A549 (cell line): ENCODE data around the gene N4BP2. TPM values are rescaled to one million over a fixed set of nuclear protein-coding genes. Genes with fewer than 3 reads are reported as not detected.

ENCODE experiments used
- ATAC-seq, 2 experiments: fragments of 200-7000 bp in 1 of 2; fragments of >200 bp in 1 of 2; cut with Nextera tagmentation in 1 of 2; cut with Tn5 transposase in 1 of 2; 3 replicates each; pipeline versions ENCODE4 v1.8.0 to v1.9.1; 2018 to 2020; ENCODE audit warnings: mild to moderate bottlenecking in 1 of 2, moderate library complexity in 1 of 2
- CTCF ChIA-PET: fragments of 300-600 bp; sonication (Branson Sonifier 250); formaldehyde crosslinking; extraction: SDS; loops from one replicate; lab custom pipeline; 2021; ENCODE audit warnings: antibody characterized with exemption, inconsistent platforms; lab: Yijun Ruan, JAX
- POLR2A ChIA-PET: fragments of 350-600 bp; formaldehyde crosslinking; extraction: SDS; loops from one replicate; lab custom pipeline; 2021; ENCODE audit warnings: antibody characterized with exemption, inconsistent platforms; lab: Yijun Ruan, JAX
- DNase-seq, 2 experiments: peaks; one replicate each; pipeline versions ENCODE4 v3.0.0 to v3.0.0-alpha.2; 2011 to 2016; ENCODE audit warnings: low read depth in 1 of 2, low spot score in 1 of 2
- FAIRE-seq: peaks from 2 replicates; lab custom pipeline; 2011; peaks lifted over from hg19 to GRCh38; lab: Jason Lieb, UNC
- H3K27ac ChIP-seq, 2 experiments: fragments of >200 bp; sonication (Bioruptor Twin); formaldehyde crosslinking; 3 replicates each; pipeline ENCODE4 v1.5.1; 2016 to 2017
- H3K4me1 ChIP-seq: fragments of >200 bp; sonication (Bioruptor Twin); formaldehyde crosslinking; 3 replicates; pipeline ENCODE4 v1.6.1; 2016
- H3K4me2 ChIP-seq: fragments of >200 bp; sonication (Bioruptor Twin); formaldehyde crosslinking; 3 replicates; pipeline ENCODE4 v1.6.1; 2016
- H3K4me3 ChIP-seq: fragments of >200 bp; sonication (Bioruptor Twin); formaldehyde crosslinking; 3 replicates; pipeline ENCODE4 v1.5.1; 2016
- H3K9me3 ChIP-seq: fragments of >200 bp; sonication (Bioruptor Twin); formaldehyde crosslinking; 3 replicates; pipeline ENCODE4 v1.6.1; 2016
- CBX2 ChIP-seq: fragments of 200-600 bp; sonication (generic); IDR thresholded peaks from 2 replicates; pipeline ENCODE4 v1.6.1; 2016; ENCODE audit warnings: low read depth, mild to moderate bottlenecking, borderline replicate concordance
- EHF ChIP-seq: fragments of 250-450 bp; sonication (Bioruptor Pico); IDR thresholded peaks from 2 replicates; pipeline ENCODE4 v1.5.0; 2020; ENCODE audit warnings: mild to moderate bottlenecking
- EHMT2 ChIP-seq: fragments of 200-600 bp; sonication (generic); IDR thresholded peaks from 2 replicates; pipeline ENCODE4 v1.6.1; 2016; ENCODE audit warnings: antibody characterized with exemption, low read depth, mild to moderate bottlenecking, moderate library complexity
- EP300 ChIP-seq, 2 experiments: fragments of >200 bp; sonication (Bioruptor Twin); formaldehyde crosslinking; IDR thresholded peaks; 2 replicates in 1 of 2; 3 replicates in 1 of 2; pipeline ENCODE4 v1.6.1; 2016 to 2017
- FOXS1 ChIP-seq: fragments of 250-450 bp; sonication (Bioruptor Pico); IDR thresholded peaks from 2 replicates; pipeline ENCODE4 v1.5.0; 2020; ENCODE audit warnings: mild to moderate bottlenecking, moderate library complexity
- GATA3 ChIP-seq: IDR thresholded peaks from 2 replicates; pipeline ENCODE4 v1.6.1; 2012; ENCODE audit warnings: borderline replicate concordance
- HDAC2 ChIP-seq: fragments of 200-600 bp; sonication (generic); IDR thresholded peaks from 2 replicates; pipeline ENCODE4 v1.6.1; 2016
- HEYL ChIP-seq: fragments of 250-450 bp; sonication (Bioruptor Pico); IDR thresholded peaks from 2 replicates; pipeline ENCODE4 v1.8.0; 2021; ENCODE audit warnings: mild to moderate bottlenecking, moderate library complexity
- HOXB13 ChIP-seq: fragments of 250-450 bp; sonication (Bioruptor Pico); IDR thresholded peaks from 2 replicates; pipeline ENCODE4 v1.5.0; 2020; ENCODE audit warnings: low read depth, mild to moderate bottlenecking, moderate library complexity
- KDM1A ChIP-seq: fragments of 200-600 bp; sonication (generic); IDR thresholded peaks from 2 replicates; pipeline ENCODE4 v1.6.1; 2016; ENCODE audit warnings: low read depth, mild to moderate bottlenecking
- MAFK ChIP-seq: fragments of 450-650 bp; IDR thresholded peaks from 2 replicates; pipeline ENCODE4 v1.6.1; 2014; ENCODE audit not compliant: partially characterized antibody
- MAZ ChIP-seq: fragments of 150-350 bp; IDR thresholded peaks from 2 replicates; pipeline ENCODE4 v1.6.1; 2014; ENCODE audit warnings: antibody characterized with exemption, low read depth, low read length, borderline replicate concordance
- NR3C1 ChIP-seq: fragments of >200 bp; sonication (Bioruptor Twin); formaldehyde crosslinking; IDR thresholded peaks from 3 replicates; pipeline ENCODE4 v1.6.1; 2017
- RARB ChIP-seq: fragments of 250-450 bp; sonication (Bioruptor Pico); IDR thresholded peaks from 2 replicates; pipeline ENCODE4 v1.8.0; 2021; ENCODE audit warnings: mild to moderate bottlenecking, moderate library complexity
- RCOR1 ChIP-seq: fragments of 150-350 bp; IDR thresholded peaks from 2 replicates; pipeline ENCODE4 v1.6.1; 2014; ENCODE audit warnings: antibody characterized with exemption, low read length, low read depth
- RFX5 ChIP-seq: fragments of 450-650 bp; IDR thresholded peaks from 2 replicates; pipeline ENCODE4 v1.7.1; 2014; ENCODE audit warnings: antibody characterized with exemption, mild to moderate bottlenecking, moderate library complexity
- SMC3 ChIP-seq: fragments of >200 bp; sonication (Bioruptor Twin); formaldehyde crosslinking; IDR thresholded peaks from 3 replicates; pipeline ENCODE4 v1.6.1; 2018; ENCODE audit warnings: inconsistent platforms
- TFCP2L1 ChIP-seq: fragments of 250-450 bp; sonication (Bioruptor Pico); IDR thresholded peaks from 2 replicates; pipeline ENCODE4 v1.5.0; 2021; ENCODE audit warnings: mild to moderate bottlenecking
- ZFP36 ChIP-seq: fragments of 450-650 bp; IDR thresholded peaks from 2 replicates; pipeline ENCODE4 v1.6.1; 2014; ENCODE audit warnings: borderline replicate concordance; ENCODE audit not compliant: partially characterized antibody
- ZNF302 ChIP-seq: fragments of 250-450 bp; sonication (Bioruptor Pico); IDR thresholded peaks from 2 replicates; pipeline ENCODE4 v1.9.0; 2021; ENCODE audit warnings: inconsistent platforms, mild to moderate bottlenecking, moderate library complexity
- ZSCAN20 ChIP-seq: fragments of 250-450 bp; sonication (Bioruptor Pico); IDR thresholded peaks from 2 replicates; pipeline ENCODE4 v1.8.0; 2022; ENCODE audit warnings: mild to moderate bottlenecking, moderate library complexity
- WGBS: methylation state at CpG from one replicate; pipeline ENCODE4 v1.1.6; 2017; ENCODE audit errors: missing lambda C conversion rate; 5-methylcytosine and 5-hydroxymethylcytosine counted together
- polyA plus RNA-seq, 4 experiments: library from polyadenylated mRNA; depleted of rRNA in 3 of 4; stranded (reverse); fragments of >200 nt; fragmentation: RNase III in 1 of 4; extraction: RNeasy Plus Mini Kit Qiagen cat#74134 plus additional on column Dnase treatment in 1 of 4; gene quantifications; 2 replicates in 3 of 4; 3 replicates in 1 of 4; pipeline ENCODE4 v1.2.3, GENCODE V29; 2011 to 2017
- TF ChIP-seq, protein P1 (sequence below): fragments of 250-450 bp; sonication (Bioruptor Pico); IDR thresholded peaks from 2 replicates; pipeline ENCODE4 v1.5.0; 2020; ENCODE audit warnings: low read depth, mild to moderate bottlenecking, moderate library complexity
- TF ChIP-seq, protein P2 (sequence below): fragments of >200 bp; sonication (Bioruptor Twin); formaldehyde crosslinking; IDR thresholded peaks from 3 replicates; pipeline ENCODE4 v1.6.1; 2016
- TF ChIP-seq, protein P3 (sequence below): fragments of 250-450 bp; sonication (Bioruptor Pico); IDR thresholded peaks from 2 replicates; pipeline ENCODE4 v1.5.0; 2021; ENCODE audit warnings: mild to moderate bottlenecking, moderate library complexity, borderline replicate concordance
- TF ChIP-seq, protein P4 (sequence below): fragments of >200 bp; sonication (Bioruptor Twin); formaldehyde crosslinking; IDR thresholded peaks from 2 replicates; pipeline ENCODE4 v1.6.1; 2016
- TF ChIP-seq, protein P5 (sequence below): IDR thresholded peaks from 2 replicates; pipeline ENCODE4 v1.6.1; 2012; ENCODE audit warnings: low read depth, borderline replicate concordance

The N4BP2 gene
- polyA plus RNA-seq, 2 of the 4 experiments (the other 2 are of a cell fraction), result 2.7 to 10.4 TPM

DNA sequence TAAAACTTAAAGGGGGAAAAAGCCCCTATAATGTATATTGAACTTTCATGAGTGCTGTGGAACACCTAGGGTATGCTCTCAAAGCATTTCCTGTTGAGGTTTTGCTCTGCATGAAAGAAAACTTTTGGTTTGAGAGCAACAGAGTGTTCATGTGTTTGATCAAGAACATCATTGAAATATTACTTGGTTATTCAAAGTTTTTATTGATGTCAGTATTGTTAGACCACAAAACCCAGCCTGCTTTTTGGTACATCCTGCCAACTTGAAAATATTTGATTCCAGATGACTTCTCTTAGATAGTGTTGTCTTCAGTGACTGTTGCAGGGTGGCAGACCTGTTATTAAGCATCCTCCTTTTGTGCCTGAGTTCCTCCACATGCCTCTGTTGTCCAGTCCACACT lies 68.0 kb downstream of the N4BP2 start (continued):
- no peak for TF ChIP-seq GATA3
- no peak for TF ChIP-seq EP300 (IDR thresholded peaks at IDR 0.05)
- TF ChIP-seq, protein P1, sequence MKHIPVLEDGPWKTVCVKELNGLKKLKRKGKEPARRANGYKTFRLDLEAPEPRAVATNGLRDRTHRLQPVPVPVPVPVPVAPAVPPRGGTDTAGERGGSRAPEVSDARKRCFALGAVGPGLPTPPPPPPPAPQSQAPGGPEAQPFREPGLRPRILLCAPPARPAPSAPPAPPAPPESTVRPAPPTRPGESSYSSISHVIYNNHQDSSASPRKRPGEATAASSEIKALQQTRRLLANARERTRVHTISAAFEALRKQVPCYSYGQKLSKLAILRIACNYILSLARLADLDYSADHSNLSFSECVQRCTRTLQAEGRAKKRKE (CRISPR knock-in tag), result no peak
- TF ChIP-seq, protein P2, sequence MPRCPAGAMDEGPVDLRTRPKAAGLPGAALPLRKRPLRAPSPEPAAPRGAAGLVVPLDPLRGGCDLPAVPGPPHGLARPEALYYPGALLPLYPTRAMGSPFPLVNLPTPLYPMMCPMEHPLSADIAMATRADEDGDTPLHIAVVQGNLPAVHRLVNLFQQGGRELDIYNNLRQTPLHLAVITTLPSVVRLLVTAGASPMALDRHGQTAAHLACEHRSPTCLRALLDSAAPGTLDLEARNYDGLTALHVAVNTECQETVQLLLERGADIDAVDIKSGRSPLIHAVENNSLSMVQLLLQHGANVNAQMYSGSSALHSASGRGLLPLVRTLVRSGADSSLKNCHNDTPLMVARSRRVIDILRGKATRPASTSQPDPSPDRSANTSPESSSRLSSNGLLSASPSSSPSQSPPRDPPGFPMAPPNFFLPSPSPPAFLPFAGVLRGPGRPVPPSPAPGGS, result no peak
- no peak for TF ChIP-seq MAZ

DNA sequence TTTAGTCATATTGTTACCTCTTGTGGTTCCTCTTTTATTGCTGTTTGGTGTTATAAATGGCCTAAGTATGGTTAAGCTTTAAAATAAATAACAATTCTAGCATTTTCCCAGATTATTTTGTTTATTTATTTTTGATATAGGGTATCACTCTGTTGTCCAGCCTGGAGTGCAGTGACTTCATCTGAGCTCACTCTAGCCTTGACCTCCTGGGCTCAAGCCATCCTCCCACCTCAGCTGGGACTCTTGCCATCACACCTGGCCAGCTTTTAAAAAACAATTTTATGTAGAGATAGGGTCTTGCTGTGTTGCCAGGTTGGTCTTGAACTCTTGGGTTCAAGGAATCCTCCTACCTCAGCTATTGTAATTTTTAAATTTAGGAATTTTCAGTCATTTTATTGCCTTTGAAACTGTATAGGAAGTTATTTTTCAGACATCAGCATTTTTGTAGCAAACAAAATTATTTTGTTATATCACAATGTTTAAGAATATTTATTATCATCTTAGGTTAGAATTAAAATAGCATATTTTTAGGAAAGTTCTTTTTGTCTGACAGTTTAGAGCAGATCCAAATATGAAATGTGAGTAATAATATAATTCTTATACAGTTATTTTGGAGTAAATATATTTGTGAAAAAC lies 73.9 kb downstream of the N4BP2 start:
- H3K4me3 ChIP-seq, result no peak overlapping the region
- no peak for DNase-seq
- H3K4me2 ChIP-seq, result no peak overlapping the region
- POLR2A ChIA-PET, result no interaction called here
- ATAC-seq, result no peak
- no peak overlapping the region for H3K27ac ChIP-seq
- TF ChIP-seq, protein P3, sequence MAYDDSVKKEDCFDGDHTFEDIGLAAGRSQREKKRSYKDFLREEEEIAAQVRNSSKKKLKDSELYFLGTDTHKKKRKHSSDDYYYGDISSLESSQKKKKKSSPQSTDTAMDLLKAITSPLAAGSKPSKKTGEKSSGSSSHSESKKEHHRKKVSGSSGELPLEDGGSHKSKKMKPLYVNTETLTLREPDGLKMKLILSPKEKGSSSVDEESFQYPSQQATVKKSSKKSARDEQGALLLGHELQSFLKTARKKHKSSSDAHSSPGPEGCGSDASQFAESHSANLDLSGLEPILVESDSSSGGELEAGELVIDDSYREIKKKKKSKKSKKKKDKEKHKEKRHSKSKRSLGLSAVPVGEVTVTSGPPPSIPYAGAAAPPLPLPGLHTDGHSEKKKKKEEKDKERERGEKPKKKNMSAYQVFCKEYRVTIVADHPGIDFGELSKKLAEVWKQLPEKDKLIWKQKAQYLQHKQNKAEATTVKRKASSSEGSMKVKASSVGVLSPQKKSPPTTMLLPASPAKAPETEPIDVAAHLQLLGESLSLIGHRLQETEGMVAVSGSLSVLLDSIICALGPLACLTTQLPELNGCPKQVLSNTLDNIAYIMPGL, result no peak
- peak; percentile 31 for TF ChIP-seq MAFK
- TF ChIP-seq TFCP2L1 (CRISPR knock-in tag), result no peak
- TF ChIP-seq, protein P4, sequence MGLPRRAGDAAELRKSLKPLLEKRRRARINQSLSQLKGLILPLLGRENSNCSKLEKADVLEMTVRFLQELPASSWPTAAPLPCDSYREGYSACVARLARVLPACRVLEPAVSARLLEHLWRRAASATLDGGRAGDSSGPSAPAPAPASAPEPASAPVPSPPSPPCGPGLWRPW, result no peak
- no peak for TF ChIP-seq RARB (CRISPR knock-in tag)
- TF ChIP-seq, all 56 proteins: peak for 1
- no peaks in the 10 kb centered on the region for H3K9me3 ChIP-seq
- no peak for FAIRE-seq
- H3K4me1 ChIP-seq, result no peaks in the 10 kb centered on the region
- CTCF ChIA-PET, result interaction anchor here (0.6 to 1.2 kb wide), 3 partner anchors 18 to 179 kb away, joined by 3 to 4 read pairs (median 3); no protein-coding TSS in a partner anchor

DNA sequence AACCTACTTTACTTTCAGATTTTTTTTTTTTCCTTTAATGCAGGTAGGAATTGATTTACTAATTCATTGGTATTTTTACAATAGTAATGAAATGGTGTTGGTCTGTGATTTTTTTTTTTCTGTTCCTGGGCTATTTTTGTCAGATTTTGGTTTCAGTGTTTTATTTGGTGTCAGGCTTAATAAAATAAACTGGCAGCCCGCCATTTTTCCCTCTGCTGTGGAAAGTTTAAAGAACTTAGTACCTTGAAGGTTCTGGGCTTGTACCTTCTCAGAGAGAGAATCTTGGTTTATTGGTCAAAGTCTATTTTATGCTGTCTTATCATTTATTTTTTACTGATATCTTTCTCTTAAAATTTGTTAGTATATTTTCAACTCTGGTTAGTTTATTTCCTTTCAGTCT lies 76.2 kb downstream of the N4BP2 start:
- Histone ChIP-seq H3K4me3 (no peak overlapping the region), H3K4me1 (no peaks in the 10 kb centered on the region), H3K9me3 (no peaks in the 10 kb centered on the region), H3K27ac (no peak overlapping the region)
- ATAC-seq (no peak), DNase-seq (no peak)
- TF ChIP-seq ZSCAN20 (CRISPR knock-in tag), result no peak
- TF ChIP-seq NR3C1, result no peak
- TF ChIP-seq EHMT2, result no peak
- TF ChIP-seq, protein P4, result no peak
- no peak for TF ChIP-seq RFX5
- no peak for TF ChIP-seq HDAC2
- TF ChIP-seq, protein P5, sequence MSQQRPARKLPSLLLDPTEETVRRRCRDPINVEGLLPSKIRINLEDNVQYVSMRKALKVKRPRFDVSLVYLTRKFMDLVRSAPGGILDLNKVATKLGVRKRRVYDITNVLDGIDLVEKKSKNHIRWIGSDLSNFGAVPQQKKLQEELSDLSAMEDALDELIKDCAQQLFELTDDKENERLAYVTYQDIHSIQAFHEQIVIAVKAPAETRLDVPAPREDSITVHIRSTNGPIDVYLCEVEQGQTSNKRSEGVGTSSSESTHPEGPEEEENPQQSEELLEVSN, result no peak
- TF ChIP-seq ZFP36, result no peak
- no peak for TF ChIP-seq RCOR1
- no peak for TF ChIP-seq HEYL
- TF ChIP-seq HOXB13 (CRISPR knock-in tag), result no peak
- TF ChIP-seq, protein P1 (CRISPR knock-in tag), result no peak
- no peak for TF ChIP-seq EHF (CRISPR knock-in tag)
- no peak for TF ChIP-seq CBX2
- TF ChIP-seq FOXS1 (CRISPR knock-in tag), result no peak
- TF ChIP-seq, protein P3, result no peak
- TF ChIP-seq MAZ, result no peak
- TF ChIP-seq KDM1A, result no peak
- TF ChIP-seq ZNF302 (CRISPR knock-in tag), result no peak
- TF ChIP-seq SMC3, result no peak
- TF ChIP-seq, all 56 proteins: peak for 0
- CTCF ChIA-PET, result no interaction called here
- no peak overlapping the region for H3K4me2 ChIP-seq
- FAIRE-seq, result no peak
- WGBS, result 92% methylated on average over 1 of the region's 1 CpG
- POLR2A ChIA-PET, result no interaction called here
